Measurements from ENCODE around the gene CEACAM6.
"Not testable (repeated sequence)": the region's sequence is repeated elsewhere in the genome, so short reads cannot be mapped to it uniquely, and the experiment has no call there.

Gene CEACAM6

GRCh38 chr19:41748012-41748411, 7.3 kb upstream of the CEACAM6 start:
- DNase-seq = no peak

DNA sequence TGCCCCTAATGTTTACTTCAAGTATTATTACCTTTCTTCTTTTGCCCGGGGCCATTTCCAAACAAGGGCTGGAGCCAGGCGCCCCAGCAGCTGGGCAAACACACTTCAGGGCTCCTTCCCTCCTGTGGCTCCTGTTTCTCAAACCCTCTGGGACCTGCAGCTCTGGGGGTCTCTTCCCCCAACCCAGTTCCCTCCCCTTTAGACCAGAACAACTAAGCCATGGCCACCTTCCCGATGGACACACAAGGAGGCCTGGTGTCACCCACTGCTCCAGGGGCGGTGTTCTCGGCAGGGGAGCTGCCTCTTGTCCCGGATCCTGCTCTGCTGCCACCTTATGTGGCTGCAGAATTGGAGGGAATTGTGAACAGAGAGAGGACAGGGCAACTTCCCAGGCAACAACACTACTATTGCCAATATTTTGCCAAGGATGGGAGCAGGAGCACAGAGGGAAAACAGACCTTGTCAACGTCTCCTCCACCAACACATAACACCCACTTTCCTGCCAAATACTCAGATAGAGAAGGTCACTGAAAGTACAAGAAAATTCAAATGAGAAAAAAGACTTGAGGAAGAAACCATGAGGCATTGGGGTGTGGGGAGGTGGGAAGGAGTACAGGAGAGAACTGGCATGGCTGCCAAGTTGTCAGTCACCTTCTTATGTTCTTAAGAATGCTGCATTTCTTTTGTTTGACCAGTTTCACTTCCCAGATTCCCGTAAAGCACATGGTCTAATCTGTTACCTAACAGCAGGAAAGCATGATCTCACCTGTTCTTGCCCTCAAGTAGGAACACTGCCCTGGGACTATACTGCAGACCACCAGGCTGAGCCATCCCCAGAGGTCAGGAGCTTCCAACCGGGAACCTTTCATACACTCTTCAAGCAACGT, 4.8 kb upstream of the CEACAM6 start:
- DNase-seq = not testable (repeated sequence)

DNA sequence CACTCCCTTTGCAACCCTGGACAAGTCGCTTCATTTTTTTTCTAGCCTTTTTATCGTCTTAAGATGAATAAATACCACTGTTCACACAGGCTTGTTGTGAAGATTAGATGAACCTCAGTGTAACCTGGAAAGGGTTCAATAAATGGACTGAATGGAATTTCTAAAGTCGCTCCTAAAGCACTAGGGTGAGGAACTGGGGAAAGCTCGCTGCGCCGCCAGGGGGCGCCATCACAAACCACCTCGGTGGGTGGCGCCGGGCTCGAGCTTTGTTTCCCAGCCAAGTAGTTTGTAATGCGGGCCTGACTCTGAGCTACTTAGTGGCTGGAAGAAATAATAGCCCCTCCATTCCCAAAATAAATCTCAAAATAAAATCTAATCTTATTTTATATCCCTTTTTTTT, 2.2 kb upstream of the CEACAM6 start:
- peak; percentile 91 for DNase-seq

DNA sequence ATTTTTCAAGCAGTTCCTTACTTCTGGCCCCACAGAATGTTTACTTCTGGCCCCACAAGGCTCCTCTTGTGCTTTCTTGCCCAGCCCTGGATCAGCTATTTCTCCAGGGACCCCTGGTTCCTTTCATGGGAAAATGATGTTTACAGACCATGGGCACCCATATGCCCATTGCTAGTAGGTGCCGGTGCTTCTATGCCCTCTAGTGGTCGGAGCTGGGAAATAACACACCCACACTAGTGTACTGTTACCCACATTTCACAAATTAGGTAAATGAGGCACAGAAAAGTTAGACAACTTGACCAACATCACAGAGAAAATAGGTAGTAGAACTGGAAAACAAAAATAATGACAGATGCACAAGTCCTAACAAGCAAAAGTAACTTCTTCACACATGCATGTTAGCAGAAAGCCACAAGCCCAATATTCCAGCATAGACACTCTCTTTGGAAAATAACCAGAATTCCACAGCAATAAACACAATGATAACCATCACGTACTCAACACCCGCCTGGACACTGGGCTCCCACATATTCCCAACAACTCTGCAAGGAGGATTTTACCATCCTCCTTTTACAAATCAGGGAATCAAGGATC, 1.3 kb upstream of the CEACAM6 start:
- DNase-seq = peak; percentile 87

GRCh38 chr19:41758846-41759245, 3.5 kb downstream of the CEACAM6 start:
- DNase-seq = no peak

DNA sequence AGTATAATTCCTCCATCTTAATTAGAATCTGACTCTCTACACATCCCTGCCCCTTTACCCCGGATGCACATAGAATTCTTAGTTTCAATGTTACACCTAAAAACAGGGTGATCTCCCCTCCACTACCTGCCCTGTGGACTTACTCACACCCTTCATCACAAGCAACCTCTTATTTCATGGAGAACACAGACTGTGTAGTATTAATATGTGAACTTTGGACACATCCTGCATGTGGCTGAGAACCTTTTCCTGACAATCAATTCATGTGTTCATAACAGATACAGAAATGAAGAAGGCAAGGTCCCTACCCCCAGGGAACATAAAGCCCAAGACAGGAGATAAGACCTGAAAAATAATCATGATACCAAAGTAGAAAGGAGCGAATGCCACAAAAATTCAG, 11.8 kb downstream of the CEACAM6 start:
- no peak for DNase-seq

GRCh38 chr19:41768105-41768504, 12.8 kb downstream of the CEACAM6 start:
- DNase-seq = not testable (repeated sequence)

GRCh38 chr19:41769608-41770007, 14.3 kb downstream of the CEACAM6 start:
- DNase-seq = no peak

DNA sequence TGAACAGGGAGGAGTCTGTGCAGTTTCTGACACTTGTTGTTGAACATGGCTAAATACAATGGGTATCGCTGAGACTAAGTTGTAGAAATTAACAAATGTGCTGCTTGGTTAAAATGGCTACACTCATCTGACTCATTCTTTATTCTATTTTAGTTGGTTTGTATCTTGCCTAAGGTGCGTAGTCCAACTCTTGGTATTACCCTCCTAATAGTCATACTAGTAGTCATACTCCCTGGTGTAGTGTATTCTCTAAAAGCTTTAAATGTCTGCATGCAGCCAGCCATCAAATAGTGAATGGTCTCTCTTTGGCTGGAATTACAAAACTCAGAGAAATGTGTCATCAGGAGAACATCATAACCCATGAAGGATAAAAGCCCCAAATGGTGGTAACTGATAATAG, 16.1 kb downstream of the CEACAM6 start:
- no peak for DNase-seq

DNA sequence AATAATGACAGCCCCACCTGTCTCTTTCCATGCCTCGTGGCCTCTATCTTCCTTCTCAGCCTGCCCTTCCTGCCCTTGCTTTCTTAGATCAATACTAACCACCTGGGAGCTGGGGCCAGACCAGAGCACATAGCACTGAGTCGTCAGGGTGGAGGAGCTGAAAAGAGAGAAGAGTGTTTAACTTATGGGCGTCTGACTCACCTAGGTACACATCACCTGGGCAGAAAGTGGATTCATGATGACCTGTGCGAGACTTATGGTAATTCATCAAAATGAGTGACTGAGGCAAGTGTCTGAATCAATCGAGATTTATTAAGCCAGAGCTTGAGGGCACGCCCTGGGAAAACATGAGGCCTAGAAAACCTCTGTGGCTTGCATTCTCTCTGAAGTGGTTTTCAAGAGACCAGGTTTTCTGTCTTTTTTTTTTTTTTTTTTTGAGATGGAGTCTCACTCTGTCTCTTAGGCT, 19.2 kb downstream of the CEACAM6 start:
- DNase-seq = peak; percentile 79

DNA sequence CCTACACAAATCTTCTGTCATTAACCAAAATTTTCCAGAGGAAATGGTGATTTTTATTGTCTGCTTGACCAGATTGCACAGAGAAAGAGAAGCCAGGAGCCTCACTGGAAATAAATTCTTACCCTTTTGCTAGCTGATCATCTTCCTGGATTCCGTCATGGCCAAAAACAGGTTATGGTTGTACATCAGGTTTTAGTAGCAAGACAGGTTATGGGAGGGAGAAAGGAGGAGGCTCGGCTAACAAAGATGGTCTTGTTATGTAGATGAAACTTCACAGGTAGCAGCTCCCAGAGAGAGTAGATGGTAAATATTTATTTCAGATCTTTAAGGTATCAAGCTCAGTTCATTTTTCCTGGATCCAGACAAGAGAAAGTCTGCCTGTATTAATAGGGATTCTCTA, 21.4 kb downstream of the CEACAM6 start:
- DNase-seq = no peak

DNA sequence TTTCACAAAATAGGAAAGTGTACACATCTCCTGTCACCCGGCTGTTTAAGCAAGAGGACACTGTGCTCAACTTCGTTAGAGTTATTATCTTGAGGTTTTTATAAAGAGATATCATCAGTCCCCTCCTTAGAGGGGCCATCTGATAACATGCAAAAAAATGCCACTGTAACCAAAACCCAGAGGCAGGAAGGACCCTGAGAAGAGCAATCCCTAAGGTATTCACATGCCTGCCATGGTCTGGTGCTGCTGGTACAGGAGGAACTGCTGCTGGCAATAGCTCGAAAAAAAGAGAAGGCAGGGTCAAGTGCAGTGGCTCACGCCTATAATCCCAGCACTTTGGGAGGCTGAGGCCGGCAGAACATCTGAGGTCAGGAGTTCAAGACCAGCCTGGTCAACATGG, 28.3 kb downstream of the CEACAM6 start:
- no peak for DNase-seq

GRCh38 chr19:41784312-41784711, 29.0 kb downstream of the CEACAM6 start:
- no peak for DNase-seq

- DNase-seq = no peak
These were observed 29.4 kb downstream of the CEACAM6 start for GRCh38 chr19:41784743-41785142.

DNA sequence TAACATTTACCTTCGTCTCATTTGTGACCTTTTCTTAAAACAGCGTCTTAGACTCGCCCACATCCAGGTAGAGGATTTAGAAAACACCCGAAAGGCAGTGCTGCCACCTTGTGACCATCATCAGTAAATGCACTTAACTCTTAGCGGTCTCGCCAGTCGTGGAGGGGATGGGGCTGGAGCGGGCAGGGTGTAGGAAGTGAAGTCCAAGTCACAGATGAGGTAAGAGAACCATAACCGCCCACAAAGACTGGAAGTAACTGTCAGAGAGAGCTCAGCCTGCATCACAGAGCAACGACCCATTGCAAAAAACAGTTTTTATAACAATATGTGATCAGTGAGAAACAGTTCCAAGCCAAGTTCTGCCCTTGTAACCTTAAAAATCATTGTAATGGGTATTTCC, 30.3 kb downstream of the CEACAM6 start:
- DNase-seq = peak; percentile 87

GRCh38 chr19:41787055-41787454, 31.7 kb downstream of the CEACAM6 start:
- DNase-seq = no peak

- DNase-seq = not testable (repeated sequence)
These were observed 33.2 kb downstream of the CEACAM6 start for GRCh38 chr19:41788518-41788917.

DNA sequence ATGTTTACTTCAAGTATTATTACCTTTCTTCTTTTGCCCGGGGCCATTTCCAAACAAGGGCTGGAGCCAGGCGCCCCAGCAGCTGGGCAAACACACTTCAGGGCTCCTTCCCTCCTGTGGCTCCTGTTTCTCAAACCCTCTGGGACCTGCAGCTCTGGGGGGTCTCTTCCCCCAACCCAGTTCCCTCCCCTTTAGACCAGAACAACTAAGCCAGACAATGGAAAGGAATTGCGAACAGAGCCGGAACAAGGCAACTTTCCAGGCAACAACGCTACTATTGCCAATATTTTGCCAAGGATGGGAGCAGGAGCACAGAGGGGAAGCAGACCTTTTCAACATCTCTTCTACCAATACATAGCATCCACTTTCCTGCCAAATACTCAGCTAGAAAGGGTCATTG, 33.7 kb downstream of the CEACAM6 start:
- DNase-seq = not testable (repeated sequence)

DNA sequence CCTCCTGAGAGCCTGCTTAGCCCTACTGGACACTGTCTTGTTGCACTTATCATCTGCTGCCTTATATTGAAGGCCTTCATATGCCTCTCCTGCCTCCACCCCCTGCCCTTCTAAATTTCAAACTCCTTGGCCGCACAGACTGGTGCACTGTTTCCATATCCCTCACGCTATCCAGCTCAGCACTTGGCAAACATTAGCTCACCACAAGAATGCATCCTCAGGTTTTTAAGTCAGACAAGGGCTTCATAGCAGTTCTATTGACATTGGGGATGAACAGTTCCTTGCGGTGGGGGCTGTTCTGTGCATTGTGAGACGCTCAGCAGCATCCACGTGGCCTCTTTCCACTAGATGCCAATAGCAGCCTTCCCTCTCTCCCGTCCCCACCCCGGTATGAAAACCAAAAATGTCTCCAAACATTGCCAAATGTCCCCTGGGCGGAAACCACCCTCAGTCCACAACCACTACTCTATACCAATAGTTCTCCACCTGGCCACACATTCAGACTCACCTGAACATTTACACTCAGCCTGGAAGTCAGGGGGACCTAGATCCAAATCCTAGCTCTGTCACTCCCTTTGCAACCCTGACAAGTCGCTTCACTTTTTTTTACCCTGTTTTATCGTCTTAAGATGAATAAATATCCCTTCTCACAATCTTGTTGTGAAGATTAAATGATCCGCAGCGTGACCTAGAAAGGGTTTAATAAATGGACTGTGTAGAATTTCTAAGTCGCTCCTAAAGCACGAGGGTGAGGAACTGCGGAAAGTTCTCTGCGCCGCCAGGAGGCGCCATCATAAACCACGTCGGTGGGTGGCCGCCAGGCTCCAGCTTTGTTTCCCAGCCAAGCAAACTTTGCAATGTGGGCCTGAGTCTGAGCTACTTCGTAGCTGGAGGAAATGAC, 37.4 kb downstream of the CEACAM6 start:
- peak; percentile 80 for DNase-seq

GRCh38 chr19:41793414-41793727, 38.0 kb downstream of the CEACAM6 start:
- no peak for DNase-seq

DNA sequence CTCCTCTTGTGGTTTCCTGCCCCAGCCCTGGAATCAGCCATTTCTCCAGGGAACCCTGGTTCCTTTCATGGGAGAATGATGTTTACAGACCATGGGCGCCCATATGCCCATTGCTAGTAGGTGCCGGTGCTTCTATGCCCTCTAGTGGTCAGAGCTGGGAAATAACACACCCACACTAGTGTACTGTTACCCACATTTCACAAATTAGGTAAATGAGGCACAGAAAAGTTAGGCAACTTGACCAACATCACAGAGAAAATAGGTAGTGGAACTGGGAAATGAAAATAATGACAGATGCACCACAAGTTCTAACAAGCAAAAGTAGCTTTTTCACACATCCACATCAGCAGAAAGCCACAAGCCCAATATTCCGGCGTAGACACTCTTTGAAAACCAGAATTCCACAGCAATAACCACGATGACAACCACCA, 39.7 kb downstream of the CEACAM6 start:
- peak; percentile 81 for DNase-seq

GRCh38 chr19:41796362-41796761, 41.0 kb downstream of the CEACAM6 start, which contains the start of gene CEACAM3:
TSS of gene CEACAM3 (plus strand) at chr19:41796587. CDS start at chr19:41796678, 91 bp downstream.
- no peak for DNase-seq

DNA sequence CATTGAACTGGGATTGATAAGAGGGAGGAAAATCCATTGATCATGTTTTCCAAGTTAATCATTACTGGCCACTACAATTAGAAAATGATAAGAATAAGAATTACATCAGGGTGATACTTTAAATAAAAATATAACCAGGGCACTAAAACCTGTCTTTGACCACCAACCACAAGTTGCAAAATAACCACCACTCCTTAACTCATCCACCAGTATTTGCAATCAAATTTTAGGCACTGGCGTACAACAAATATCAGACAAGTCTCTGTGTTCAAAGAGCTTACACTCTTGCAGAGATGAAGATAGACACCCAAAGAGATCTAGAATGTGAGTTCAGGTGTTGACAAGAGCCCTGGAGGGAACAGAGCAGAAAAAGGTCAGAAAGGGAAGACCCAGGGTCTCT, 41.6 kb downstream of the CEACAM6 start:
- DNase-seq = no peak
